GDM1 (cell line): ENCODE measurements around the gene BLM.
"Not testable (repeated sequence)": the region's sequence is repeated elsewhere in the genome, so short reads cannot be mapped to it uniquely, and the experiment has no call there.

ENCODE experiments used
- DNase-seq: peaks from one replicate; lab custom pipeline; 2025; lab: John Stamatoyannopoulos, UW

Gene BLM

GRCh38 chr15:90849424-90849823, 132.3 kb downstream of the BLM start:
- DNase-seq, result not testable (repeated sequence)

- no peak for DNase-seq
Measured at GRCh38 chr15:90851114-90851513, 134.0 kb downstream of the BLM start.

- DNase-seq, result no peak
Measured at GRCh38 chr15:90851940-90852339, 134.8 kb downstream of the BLM start.

- no peak for DNase-seq
Measured at GRCh38 chr15:90855139-90855538, 138.0 kb downstream of the BLM start.

GRCh38 chr15:90857337-90857736, 140.2 kb downstream of the BLM start:
- DNase-seq, result no peak

GRCh38 chr15:90857883-90858443, 140.8 kb downstream of the BLM start:
- DNase-seq, result no peak

GRCh38 chr15:90859234-90860131, 142.3 kb downstream of the BLM start:
- no peak for DNase-seq

- DNase-seq, result no peak
Measured at GRCh38 chr15:90860450-90860849, 143.3 kb downstream of the BLM start.

GRCh38 chr15:90860942-90861675, 144.0 kb downstream of the BLM start:
- DNase-seq, result no peak

GRCh38 chr15:90862487-90862886, 145.3 kb downstream of the BLM start:
- no peak for DNase-seq

GRCh38 chr15:90862964-90863778, 146.0 kb downstream of the BLM start:
- DNase-seq, result no peak

- no peak for DNase-seq
Measured at GRCh38 chr15:90863987-90864386, 146.8 kb downstream of the BLM start.

- no peak for DNase-seq
Measured at GRCh38 chr15:90864507-90864906, 147.4 kb downstream of the BLM start.

GRCh38 chr15:90865702-90866101, 148.6 kb downstream of the BLM start:
- DNase-seq, result no peak
